Epithelial cell of prostate (primary cell): Measurements from ENCODE around the gene ARHGAP15.
A peak's percentile ranks its signal among the peaks of the same experiment; 100 is the strongest.

Source experiments
- DNase-seq: peaks from one replicate; pipeline ENCODE4 v3.0.0-alpha.2; 2011; ENCODE audit warnings: low read depth, low spot score
- H3K27ac ChIP-seq: fragments of 450-650 bp; 2 replicates; pipeline ENCODE4 v1.5.1; 2017; ENCODE audit warnings: mild to moderate bottlenecking

ARHGAP15 gene

GRCh38 chr2:143726151-143726845, 597.1 kb downstream of the ARHGAP15 start:
- no peak for DNase-seq
- no peak overlapping the region for H3K27ac ChIP-seq

GRCh38 chr2:143728498-143728897, 599.3 kb downstream of the ARHGAP15 start:
- peak; percentile 29 for DNase-seq
- peak overlapping the region; percentile 74 for H3K27ac ChIP-seq

GRCh38 chr2:143729296-143729814, 600.1 kb downstream of the ARHGAP15 start:
- H3K27ac ChIP-seq, result peak overlapping the region; percentile 74
- no peak for DNase-seq

- DNase-seq, result peak; percentile 45
- H3K27ac ChIP-seq, result peak overlapping the region; percentile 74
Measured at GRCh38 chr2:143730155-143730952, 601.1 kb downstream of the ARHGAP15 start.

- DNase-seq, result no peak
- H3K27ac ChIP-seq, result no peak overlapping the region
Measured at GRCh38 chr2:143730953-143731260, 601.7 kb downstream of the ARHGAP15 start.

- peak; percentile 16 for DNase-seq
- H3K27ac ChIP-seq, result no peak overlapping the region
Measured at GRCh38 chr2:143732076-143732475, 602.9 kb downstream of the ARHGAP15 start.

- no peak overlapping the region for H3K27ac ChIP-seq
- no peak for DNase-seq
Measured at GRCh38 chr2:143732871-143733270, 603.7 kb downstream of the ARHGAP15 start.

GRCh38 chr2:143734507-143734906, 605.3 kb downstream of the ARHGAP15 start:
- DNase-seq, result no peak
- H3K27ac ChIP-seq, result no peak overlapping the region

GRCh38 chr2:143736904-143737303, 607.7 kb downstream of the ARHGAP15 start:
- no peak for DNase-seq
- no peak overlapping the region for H3K27ac ChIP-seq

- no peak for DNase-seq
- H3K27ac ChIP-seq, result no peak overlapping the region
Measured at GRCh38 chr2:143740431-143740830, 611.2 kb downstream of the ARHGAP15 start.

- DNase-seq, result no peak
- H3K27ac ChIP-seq, result no peak overlapping the region
Measured at GRCh38 chr2:143741205-143741604, 612.0 kb downstream of the ARHGAP15 start.

- DNase-seq, result no peak
- H3K27ac ChIP-seq, result no peak overlapping the region
Measured at GRCh38 chr2:143742581-143742980, 613.4 kb downstream of the ARHGAP15 start.

- no peak overlapping the region for H3K27ac ChIP-seq
Measured at GRCh38 chr2:143744114-143744513, 614.9 kb downstream of the ARHGAP15 start.

GRCh38 chr2:143745060-143745459, 615.8 kb downstream of the ARHGAP15 start:
- no peak for DNase-seq
- no peak overlapping the region for H3K27ac ChIP-seq

More at GRCh38 chr2:143744114-143744513, 614.9 kb downstream of the ARHGAP15 start:
- DNase-seq, result no peak

- H3K27ac ChIP-seq, result no peak overlapping the region
- no peak for DNase-seq
Measured at GRCh38 chr2:143754742-143755141, 625.5 kb downstream of the ARHGAP15 start.

GRCh38 chr2:143758629-143759330, 629.6 kb downstream of the ARHGAP15 start:
- DNase-seq, result no peak
- H3K27ac ChIP-seq, result no peak overlapping the region

GRCh38 chr2:143759455-143759854, 630.2 kb downstream of the ARHGAP15 start:
- no peak for DNase-seq
- no peak overlapping the region for H3K27ac ChIP-seq

- no peak for DNase-seq
- no peak overlapping the region for H3K27ac ChIP-seq
Measured at GRCh38 chr2:143762176-143762928, 633.1 kb downstream of the ARHGAP15 start.

GRCh38 chr2:143764261-143764660, 635.0 kb downstream of the ARHGAP15 start:
- H3K27ac ChIP-seq, result no peak overlapping the region
- DNase-seq, result no peak

GRCh38 chr2:143764706-143765105, 635.5 kb downstream of the ARHGAP15 start:
- no peak for DNase-seq
- H3K27ac ChIP-seq, result no peak overlapping the region
